GM12878 (cell line): Measurements from ENCODE around the gene ABCF1. TPM values are rescaled to one million over a fixed set of nuclear protein-coding genes. Genes with fewer than 3 reads are reported as not detected.

Experiments used
- BACH1 ChIP-seq: fragments of 450-650 bp; IDR thresholded peaks from 2 replicates; pipeline ENCODE4 v1.6.1; 2017; ENCODE audit warnings: mild to moderate bottlenecking, borderline replicate concordance
- BCL11A ChIP-seq: IDR thresholded peaks from 2 replicates; pipeline ENCODE4 v1.6.1; 2011; ENCODE audit warnings: low read depth, low read length
- BRCA1 ChIP-seq: IDR thresholded peaks from 2 replicates; pipeline ENCODE4 v1.6.1; 2011; ENCODE audit warnings: low read depth, low read length, improper control_type of control experiment
- CREB1 ChIP-seq: IDR thresholded peaks from 2 replicates; pipeline ENCODE4 v1.6.1; 2012; ENCODE audit warnings: low read depth, mild to moderate bottlenecking, inconsistent platforms
- E4F1 ChIP-seq: fragments of 450-650 bp; IDR thresholded peaks from 2 replicates; pipeline ENCODE4 v1.6.1; 2018; ENCODE audit warnings: borderline replicate concordance, mild to moderate bottlenecking; ENCODE audit not compliant: partially characterized antibody
- EP300 ChIP-seq, 2 experiments: fragments of 150-350 bp in 1 of 2; IDR thresholded peaks; 2 replicates each; pipeline ENCODE4 v1.6.1; 2011 to 2012; ENCODE audit warnings: low read depth in 2 of 2, low read length in 2 of 2, borderline replicate concordance in 1 of 2, improper control_type of control experiment in 1 of 2, inconsistent platforms in 1 of 2; ENCODE audit not compliant: control insufficient read depth in 1 of 2
- FOXK2 ChIP-seq: fragments of 450-650 bp; IDR thresholded peaks from 2 replicates; pipeline ENCODE4 v1.6.1; 2017; ENCODE audit warnings: mild to moderate bottlenecking, moderate library complexity
- FOXM1 ChIP-seq: IDR thresholded peaks from 2 replicates; pipeline ENCODE4 v1.6.1; 2012; ENCODE audit warnings: low read depth, mild to moderate bottlenecking, inconsistent platforms, low read length, moderate library complexity
- HCFC1 ChIP-seq: fragments of 150-350 bp; IDR thresholded peaks from 2 replicates; pipeline ENCODE4 v1.6.1; 2014; ENCODE audit warnings: low read length
- IKZF2 ChIP-seq, 2 experiments: fragments of 450-650 bp; IDR thresholded peaks; 2 replicates each; pipeline ENCODE4 v1.6.1; 2017; ENCODE audit warnings: mild to moderate bottlenecking in 2 of 2, moderate library complexity in 2 of 2
- MAX ChIP-seq: IDR thresholded peaks from 2 replicates; pipeline ENCODE4 v1.6.1; 2012; ENCODE audit warnings: low read depth, low read length, improper control_type of control experiment
- MTA3 ChIP-seq: IDR thresholded peaks from 2 replicates; pipeline ENCODE4 v1.6.1; 2012; ENCODE audit warnings: low read length, inconsistent platforms, borderline replicate concordance
- NBN ChIP-seq: fragments of 450-650 bp; IDR thresholded peaks from 2 replicates; pipeline ENCODE4 v1.6.1; 2016
- NKRF ChIP-seq: fragments of 450-650 bp; conservative IDR thresholded peaks from 2 replicates; pipeline ENCODE4 v1.6.1; 2017; ENCODE audit warnings: mild to moderate bottlenecking, moderate library complexity
- NR2C1 ChIP-seq: fragments of 450-650 bp; IDR thresholded peaks from 2 replicates; pipeline ENCODE4 v1.6.1; 2017; ENCODE audit warnings: antibody characterized with exemption, mild to moderate bottlenecking, moderate library complexity
- NR2F1 ChIP-seq: fragments of 450-650 bp; conservative IDR thresholded peaks from 2 replicates; pipeline ENCODE4 v1.6.1; 2017; ENCODE audit warnings: mild to moderate bottlenecking
- NRF1 ChIP-seq: conservative IDR thresholded peaks from 2 replicates; pipeline ENCODE4 v1.6.1; 2011; ENCODE audit warnings: mild to moderate bottlenecking, low read depth, low read length, improper control_type of control experiment
- PKNOX1 ChIP-seq: fragments of 450-650 bp; IDR thresholded peaks from 2 replicates; pipeline ENCODE4 v1.6.1; 2016; ENCODE audit warnings: mild to moderate bottlenecking
- POLR2AphosphoS5 ChIP-seq: IDR thresholded peaks from 2 replicates; pipeline ENCODE4 v1.6.1; 2011; ENCODE audit warnings: mild to moderate bottlenecking, low read length, inconsistent platforms
- SMAD1 ChIP-seq: fragments of 450-650 bp; IDR thresholded peaks from 2 replicates; pipeline ENCODE4 v1.6.1; 2018; ENCODE audit warnings: mild to moderate bottlenecking, low read depth; ENCODE audit not compliant: partially characterized antibody
- SMARCA5 ChIP-seq: fragments of 450-650 bp; IDR thresholded peaks from 2 replicates; pipeline ENCODE4 v1.6.1; 2017; ENCODE audit warnings: mild to moderate bottlenecking
- SREBF1 ChIP-seq: IDR thresholded peaks from 2 replicates; pipeline ENCODE4 v1.6.1; 2012; ENCODE audit warnings: mild to moderate bottlenecking, low read length
- STAT3 ChIP-seq: IDR thresholded peaks from 2 replicates; pipeline ENCODE4 v1.6.1; 2011; ENCODE audit warnings: low read depth, low read length, improper control_type of control experiment
- SUPT20H ChIP-seq: IDR thresholded peaks from 2 replicates; pipeline ENCODE4 v1.6.1; 2011; ENCODE audit warnings: low read depth, mild to moderate bottlenecking, low read length, moderate library complexity, borderline replicate concordance; ENCODE audit not compliant: control insufficient read depth
- TBL1XR1 ChIP-seq: IDR thresholded peaks from 2 replicates; pipeline ENCODE4 v1.6.1; 2012; ENCODE audit warnings: low read depth, low read length, improper control_type of control experiment
- ZNF274 ChIP-seq: IDR thresholded peaks from one replicate; pipeline ENCODE4 v1.8.0; 2011; ENCODE audit not compliant: insufficient read length, insufficient read depth
- polyA plus RNA-seq, 11 experiments: library from polyadenylated mRNA; depleted of rRNA in 4 of 11; unstranded in 6 of 11; stranded (reverse) in 5 of 11; fragments of >200 nt; fragmentation: Nextera tagmentation in 4 of 11; fragmentation: Illumina TruSeq in 1 of 11; extraction: Ambion mirVana in 4 of 11; extraction: Trizol in 1 of 11; gene quantifications; 1 replicate in 1 of 11; 2 replicates in 10 of 11; pipeline versions ENCODE4 v1.2.1 to v1.2.3, GENCODE V29; 2011 to 2016; ENCODE audit warnings: inconsistent platforms in 2 of 11, missing spikeins in 2 of 11, low read depth in 1 of 11
- total RNA-seq, 4 experiments: library from RNA; depleted of rRNA in 3 of 4; stranded (reverse); fragments of >200 nt in 3 of 4; fragmentation: Illumina TruSeq in 1 of 4; extraction: Trizol in 1 of 4; gene quantifications; 2 replicates each; pipeline versions ENCODE4 v1.2.1 to v1.2.3, GENCODE V29; 2013 to 2021

Gene ABCF1
- total and polyA plus RNA-seq, 10 of the 15 experiments (the other 5 are each of a cell fraction or from before 2014, with no cell fraction given), result 21.3 to 79.6 (median 55.9) TPM

- no peak for TF ChIP-seq EP300 (IDR thresholded peaks at IDR 0.05; ENCODE audit: borderline replicate concordance in 1 of 2, control insufficient read depth in 1 of 2, low read depth in 2 of 2, low read length in 2 of 2)
- TF ChIP-seq SUPT20H, result no peak
- TF ChIP-seq FOXM1, result no peak
- no peak for TF ChIP-seq BRCA1
- TF ChIP-seq E4F1, result no peak
- no peak for TF ChIP-seq IKZF2 (IDR thresholded peaks at IDR 0.05)
- no peak for TF ChIP-seq STAT3
- TF ChIP-seq HCFC1, result no peak
- TF ChIP-seq TBL1XR1, result no peak
- no peak for TF ChIP-seq NRF1
- no peak for TF ChIP-seq FOXK2
- TF ChIP-seq NKRF, result no peak
- TF ChIP-seq SMARCA5, result no peak
- peak; percentile 45; the same call in 1 of the 2 replicates for TF ChIP-seq NR2F1
- TF ChIP-seq BCL11A, result no peak
- no peak for TF ChIP-seq NBN
- no peak for TF ChIP-seq MAX
- no peak for TF ChIP-seq CREB1
- TF ChIP-seq NR2C1, result no peak
- no peak for TF ChIP-seq BACH1
- TF ChIP-seq PKNOX1, result 0 out of 2 replicates have a peak, but pooled peaks have one; percentile 36
- no peak for TF ChIP-seq MTA3
- no peak for TF ChIP-seq POLR2AphosphoS5
- peak; percentile 67 for TF ChIP-seq SMAD1
- no peak for TF ChIP-seq SREBF1
- TF ChIP-seq ZNF274, result no peak
- TF ChIP-seq, all 136 proteins: peak for 7
Observed at GRCh38 chr6:30568245-30568644, 3.0 kb upstream of the ABCF1 start (continued).
